Measurements from ENCODE around the gene LRRFIP2. TPM values are rescaled to one million over a fixed set of nuclear protein-coding genes. Genes with fewer than 3 reads are reported as not detected.

Gene LRRFIP2
- total RNA-seq, 1 donor from 2014 or later: 36.7 TPM

GRCh38 chr3:37072892-37073291, 101.5 kb downstream of the LRRFIP2 start:
- H3F3A ChIP-seq (ENCODE audit: low read depth): no peaks in the 10 kb centered on the region
- no peak overlapping the region for H3K9ac ChIP-seq
- no peak overlapping the region for H3K4me3 Mint-ChIP-seq
- no peaks in the 10 kb centered on the region for H3K27me3 ChIP-seq
- no peak for DNase-seq (ENCODE audit: low spot score)
- no peak overlapping the region for H2AFZ ChIP-seq (replicated peaks)
- H3K9me3 Mint-ChIP-seq: no peaks in the 10 kb centered on the region
- no peaks in the 10 kb centered on the region for H4K20me1 ChIP-seq (ENCODE audit: low read depth)
- TF ChIP-seq CTCF (IDR thresholded peaks at IDR 0.05): no peak
- no peak for TF ChIP-seq EZH2 (IDR thresholded peaks at IDR 0.05)
- TF ChIP-seq EZH2phosphoT487 (IDR thresholded peaks at IDR 0.05): no peak
- H3K9me3 ChIP-seq (ENCODE audit: low read depth): no peaks in the 10 kb centered on the region
- no peaks in the 10 kb centered on the region for H3K4me1 Mint-ChIP-seq
- no peaks in the 10 kb centered on the region for H3K4me1 ChIP-seq
- H3K27ac Mint-ChIP-seq: no peak overlapping the region
- peaks cover 4% of the 10 kb centered on the region for H3K36me3 ChIP-seq
- no peak overlapping the region for H3K27ac ChIP-seq
- H3K4me2 ChIP-seq: no peak overlapping the region
- peaks cover 23% of the 10 kb centered on the region for H3K36me3 Mint-ChIP-seq
- H3K79me2 ChIP-seq (ENCODE audit: low read depth): no peaks in the 10 kb centered on the region
- no peak overlapping the region for H3K4me3 ChIP-seq
- no peaks in the 10 kb centered on the region for H3K27me3 Mint-ChIP-seq (ENCODE audit: insufficient read depth, low read depth)

- H3K4me2 ChIP-seq: no peak overlapping the region
- H3K9me3 Mint-ChIP-seq: no peaks in the 10 kb centered on the region
- no peak overlapping the region for H3K27ac Mint-ChIP-seq
- H3K36me3 ChIP-seq: no peaks in the 10 kb centered on the region
- no peak for DNase-seq (ENCODE audit: low spot score)
- H3K4me1 Mint-ChIP-seq: no peaks in the 10 kb centered on the region
- no peak overlapping the region for H3K27ac ChIP-seq
- H2AFZ ChIP-seq (replicated peaks): no peak overlapping the region
- no peak overlapping the region for H3K9ac ChIP-seq
- no peaks in the 10 kb centered on the region for H3F3A ChIP-seq (ENCODE audit: low read depth)
- peaks cover 21% of the 10 kb centered on the region for H3K36me3 Mint-ChIP-seq
- no peaks in the 10 kb centered on the region for H3K27me3 ChIP-seq
- H3K9me3 ChIP-seq (ENCODE audit: low read depth): no peaks in the 10 kb centered on the region
- H3K4me3 ChIP-seq: no peak overlapping the region
- no peaks in the 10 kb centered on the region for H3K4me1 ChIP-seq
- H3K27me3 Mint-ChIP-seq (ENCODE audit: insufficient read depth, low read depth): no peaks in the 10 kb centered on the region
- no peak overlapping the region for H3K4me3 Mint-ChIP-seq
- TF ChIP-seq EZH2phosphoT487 (IDR thresholded peaks at IDR 0.05) (no peak), EZH2 (IDR thresholded peaks at IDR 0.05) (no peak), CTCF (IDR thresholded peaks at IDR 0.05) (no peak)
- no peaks in the 10 kb centered on the region for H3K79me2 ChIP-seq (ENCODE audit: low read depth)
- H4K20me1 ChIP-seq (ENCODE audit: low read depth): no peaks in the 10 kb centered on the region
Measured at GRCh38 chr3:37071921-37072320, 102.5 kb downstream of the LRRFIP2 start.

- H3K4me1 ChIP-seq: no peaks in the 10 kb centered on the region
- Mint-ChIP-seq H3K27me3 (ENCODE audit: insufficient read depth, low read depth) (no peaks in the 10 kb centered on the region), H3K4me3 (no peak overlapping the region), H3K9me3 (no peaks in the 10 kb centered on the region), H3K27ac (no peak overlapping the region), H3K36me3 (peaks cover 22% of the 10 kb centered on the region), H3K4me1 (no peaks in the 10 kb centered on the region)
- H3K27me3 ChIP-seq: no peaks in the 10 kb centered on the region
- no peaks in the 10 kb centered on the region for H3K9me3 ChIP-seq (ENCODE audit: low read depth)
- no peak overlapping the region for H3K4me2 ChIP-seq
- TF ChIP-seq CTCF (IDR thresholded peaks at IDR 0.05) (no peak), EZH2phosphoT487 (IDR thresholded peaks at IDR 0.05) (no peak), EZH2 (IDR thresholded peaks at IDR 0.05) (no peak)
- H3K79me2 ChIP-seq (ENCODE audit: low read depth): no peaks in the 10 kb centered on the region
- no peak overlapping the region for H3K9ac ChIP-seq
- no peaks in the 10 kb centered on the region for H4K20me1 ChIP-seq (ENCODE audit: low read depth)
- DNase-seq (ENCODE audit: low spot score): no peak
- H3K4me3 ChIP-seq: no peak overlapping the region
- no peaks in the 10 kb centered on the region for H3F3A ChIP-seq (ENCODE audit: low read depth)
- H2AFZ ChIP-seq (replicated peaks): no peak overlapping the region
- no peaks in the 10 kb centered on the region for H3K36me3 ChIP-seq
- H3K27ac ChIP-seq: no peak overlapping the region
Measured at GRCh38 chr3:37068031-37068430, 106.4 kb downstream of the LRRFIP2 start.
